Measurements from ENCODE around the gene SEC22C. TPM values are rescaled to one million over a fixed set of nuclear protein-coding genes. Genes with fewer than 3 reads are reported as not detected.
"Not testable (repeated sequence)": the region's sequence is repeated elsewhere in the genome, so short reads cannot be mapped to it uniquely, and the experiment has no call there.

Gene SEC22C
- total RNA-seq, 2 donors from 2014 or later: 17.1 to 17.5 TPM

- no peak overlapping the region for H3K9ac ChIP-seq (ENCODE audit: low read depth in 2 of 2, low read length in 2 of 2)
- H3K36me3 ChIP-seq: no peaks in the 10 kb centered on the region
- no peak overlapping the region for H3K27ac ChIP-seq
- H3K27me3 ChIP-seq: no peaks in the 10 kb centered on the region
- no peak overlapping the region for H3K4me3 ChIP-seq
- TF ChIP-seq, protein P1, sequence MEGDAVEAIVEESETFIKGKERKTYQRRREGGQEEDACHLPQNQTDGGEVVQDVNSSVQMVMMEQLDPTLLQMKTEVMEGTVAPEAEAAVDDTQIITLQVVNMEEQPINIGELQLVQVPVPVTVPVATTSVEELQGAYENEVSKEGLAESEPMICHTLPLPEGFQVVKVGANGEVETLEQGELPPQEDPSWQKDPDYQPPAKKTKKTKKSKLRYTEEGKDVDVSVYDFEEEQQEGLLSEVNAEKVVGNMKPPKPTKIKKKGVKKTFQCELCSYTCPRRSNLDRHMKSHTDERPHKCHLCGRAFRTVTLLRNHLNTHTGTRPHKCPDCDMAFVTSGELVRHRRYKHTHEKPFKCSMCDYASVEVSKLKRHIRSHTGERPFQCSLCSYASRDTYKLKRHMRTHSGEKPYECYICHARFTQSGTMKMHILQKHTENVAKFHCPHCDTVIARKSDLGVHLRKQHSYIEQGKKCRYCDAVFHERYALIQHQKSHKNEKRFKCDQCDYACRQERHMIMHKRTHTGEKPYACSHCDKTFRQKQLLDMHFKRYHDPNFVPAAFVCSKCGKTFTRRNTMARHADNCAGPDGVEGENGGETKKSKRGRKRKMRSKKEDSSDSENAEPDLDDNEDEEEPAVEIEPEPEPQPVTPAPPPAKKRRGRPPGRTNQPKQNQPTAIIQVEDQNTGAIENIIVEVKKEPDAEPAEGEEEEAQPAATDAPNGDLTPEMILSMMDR (IDR thresholded peaks at IDR 0.05): peak; percentile 9
- intact Hi-C loops (cut with DNase I): no loop called here
- H3K4me1 ChIP-seq: no peaks in the 10 kb centered on the region
- no peaks in the 10 kb centered on the region for H3K9me3 ChIP-seq
- DNase-seq: no peak
Observed at GRCh38 chr3:42557854-42558253, 23.9 kb downstream of the SEC22C start.

GRCh38 chr3:42556817-42557216 lies 24.9 kb downstream of the SEC22C start:
- H3K27ac ChIP-seq; H3K4me1 ChIP-seq; H3K4me3 ChIP-seq; H3K27me3 ChIP-seq; H3K36me3 ChIP-seq; H3K9ac ChIP-seq (ENCODE audit: low read depth in 2 of 2, low read length in 2 of 2); H3K9me3 ChIP-seq; DNase-seq; intact Hi-C loops (cut with DNase I): not testable (repeated sequence)

DNA sequence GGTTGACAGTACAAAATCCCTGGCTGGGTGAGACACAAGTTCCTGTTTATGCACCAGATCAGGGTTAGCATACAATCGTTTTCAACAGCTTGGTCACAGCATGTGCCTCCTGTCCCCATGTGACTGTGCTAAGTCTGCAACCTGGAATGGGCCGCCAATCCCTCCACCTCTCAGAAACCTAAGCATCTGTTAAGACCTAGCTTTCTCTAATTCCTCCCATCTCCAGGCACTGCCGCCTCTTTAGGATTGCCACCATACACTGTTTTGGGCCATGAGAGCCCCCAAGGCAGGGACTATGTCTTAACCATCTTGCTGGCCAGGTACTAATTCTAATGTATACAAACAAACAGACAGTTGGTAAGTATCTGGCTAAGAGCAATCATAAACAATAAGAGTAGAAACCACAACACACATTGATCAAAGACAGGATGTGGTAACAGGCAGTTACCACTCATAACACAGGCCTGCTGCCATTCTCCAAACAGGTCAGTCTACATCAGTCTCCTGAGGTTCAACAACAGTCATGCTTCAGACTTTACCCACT lies 25.6 kb downstream of the SEC22C start:
- no peaks in the 10 kb centered on the region for H3K4me1 ChIP-seq
- H3K27ac ChIP-seq: no peak overlapping the region
- H3K36me3 ChIP-seq: no peaks in the 10 kb centered on the region
- intact Hi-C loops (cut with DNase I): no loop called here
- H3K4me3 ChIP-seq: no peak overlapping the region
- H3K27me3 ChIP-seq: no peaks in the 10 kb centered on the region
- no peaks in the 10 kb centered on the region for H3K9me3 ChIP-seq
- H3K9ac ChIP-seq (ENCODE audit: low read depth in 2 of 2, low read length in 2 of 2): no peak overlapping the region
- no peak for DNase-seq
- TF ChIP-seq, protein P1 (IDR thresholded peaks at IDR 0.05): no peak

GRCh38 chr3:42552830-42553229 lies 28.9 kb downstream of the SEC22C start:
- Histone ChIP-seq H3K4me1 (no peaks in the 10 kb centered on the region), H3K4me3 (no peak overlapping the region), H3K36me3 (no peaks in the 10 kb centered on the region), H3K27ac (no peak overlapping the region), H3K27me3 (no peaks in the 10 kb centered on the region), H3K9ac (ENCODE audit: low read depth in 2 of 2, low read length in 2 of 2) (no peak overlapping the region), H3K9me3 (no peaks in the 10 kb centered on the region)
- no peak for DNase-seq
- intact Hi-C loops (cut with DNase I): no loop called here
- TF ChIP-seq, protein P1 (IDR thresholded peaks at IDR 0.05): no peak

DNA sequence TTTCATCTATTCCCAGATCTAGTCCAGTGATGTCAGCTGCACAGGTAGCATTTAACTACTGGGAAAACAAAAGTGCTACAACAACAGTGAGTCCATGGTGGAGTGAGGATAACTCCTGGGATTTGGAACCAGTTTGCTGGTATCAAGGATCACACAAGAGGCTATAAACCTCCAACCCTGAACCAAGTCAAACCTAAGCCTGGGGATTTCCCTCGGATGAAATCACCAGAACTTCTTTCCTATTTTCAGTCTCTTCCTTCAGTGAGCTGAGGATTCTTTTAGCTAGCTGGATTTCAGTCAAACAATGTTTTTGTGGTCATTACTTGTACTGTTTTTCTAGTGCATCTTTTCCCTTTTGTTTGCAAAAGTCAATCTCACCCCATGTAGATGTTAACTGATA lies 31.5 kb downstream of the SEC22C start:
- TF ChIP-seq, protein P1 (IDR thresholded peaks at IDR 0.05): no peak
- Histone ChIP-seq H3K36me3 (no peaks in the 10 kb centered on the region), H3K27ac (no peak overlapping the region), H3K9me3 (no peaks in the 10 kb centered on the region), H3K27me3 (no peaks in the 10 kb centered on the region), H3K4me1 (peaks cover 3% of the 10 kb centered on the region), H3K4me3 (no peak overlapping the region), H3K9ac (ENCODE audit: low read depth in 2 of 2, low read length in 2 of 2) (no peak overlapping the region)
- no peak for DNase-seq
- intact Hi-C loops (cut with DNase I): no loop called here

DNA sequence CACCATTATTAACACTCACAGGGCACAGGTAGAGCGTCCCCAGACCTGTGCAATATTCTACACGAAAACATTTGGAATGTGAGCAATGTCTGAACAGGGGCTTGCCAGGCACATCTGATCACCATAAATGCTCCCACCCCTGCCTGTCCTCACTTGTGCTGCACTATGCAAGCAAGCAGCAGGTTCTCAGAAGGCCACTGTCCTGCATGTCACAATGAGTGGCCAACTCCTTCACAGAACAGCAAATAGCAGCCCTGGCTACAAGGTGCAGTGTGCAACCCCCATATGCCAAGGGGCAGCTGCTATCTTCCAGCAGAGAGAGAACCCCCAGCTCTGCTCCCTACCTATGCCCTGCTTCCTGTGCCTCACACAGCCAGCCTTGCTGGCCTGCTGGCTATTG lies 32.6 kb downstream of the SEC22C start:
- H3K4me1 ChIP-seq: peaks cover 10% of the 10 kb centered on the region
- no peaks in the 10 kb centered on the region for H3K9me3 ChIP-seq
- no peaks in the 10 kb centered on the region for H3K36me3 ChIP-seq
- H3K9ac ChIP-seq (ENCODE audit: low read depth in 2 of 2, low read length in 2 of 2): no peak overlapping the region
- H3K27me3 ChIP-seq: no peaks in the 10 kb centered on the region
- no peak overlapping the region for H3K27ac ChIP-seq
- intact Hi-C loops (cut with DNase I): loop anchor here (5.0 kb wide), 1 partner anchor 302 kb away; no protein-coding TSS in a partner anchor
- no peak for DNase-seq
- no peak overlapping the region for H3K4me3 ChIP-seq
- TF ChIP-seq, protein P1 (IDR thresholded peaks at IDR 0.05): no peak
